ENCODE measurements around the gene SNCAIP. TPM values are rescaled to one million over a fixed set of nuclear protein-coding genes. Genes with fewer than 3 reads are reported as not detected.
"Not testable (repeated sequence)": the region's sequence is repeated elsewhere in the genome, so short reads cannot be mapped to it uniquely, and the experiment has no call there.

The SNCAIP gene
- total and polyA plus RNA-seq, 12 donors: 0.54 to 2.5 (median 1.4) TPM

- no peaks in the 10 kb centered on the region for H3K4me1 ChIP-seq
- TF ChIP-seq, protein P1, sequence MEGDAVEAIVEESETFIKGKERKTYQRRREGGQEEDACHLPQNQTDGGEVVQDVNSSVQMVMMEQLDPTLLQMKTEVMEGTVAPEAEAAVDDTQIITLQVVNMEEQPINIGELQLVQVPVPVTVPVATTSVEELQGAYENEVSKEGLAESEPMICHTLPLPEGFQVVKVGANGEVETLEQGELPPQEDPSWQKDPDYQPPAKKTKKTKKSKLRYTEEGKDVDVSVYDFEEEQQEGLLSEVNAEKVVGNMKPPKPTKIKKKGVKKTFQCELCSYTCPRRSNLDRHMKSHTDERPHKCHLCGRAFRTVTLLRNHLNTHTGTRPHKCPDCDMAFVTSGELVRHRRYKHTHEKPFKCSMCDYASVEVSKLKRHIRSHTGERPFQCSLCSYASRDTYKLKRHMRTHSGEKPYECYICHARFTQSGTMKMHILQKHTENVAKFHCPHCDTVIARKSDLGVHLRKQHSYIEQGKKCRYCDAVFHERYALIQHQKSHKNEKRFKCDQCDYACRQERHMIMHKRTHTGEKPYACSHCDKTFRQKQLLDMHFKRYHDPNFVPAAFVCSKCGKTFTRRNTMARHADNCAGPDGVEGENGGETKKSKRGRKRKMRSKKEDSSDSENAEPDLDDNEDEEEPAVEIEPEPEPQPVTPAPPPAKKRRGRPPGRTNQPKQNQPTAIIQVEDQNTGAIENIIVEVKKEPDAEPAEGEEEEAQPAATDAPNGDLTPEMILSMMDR (IDR thresholded peaks at IDR 0.05): no peak
- intact Hi-C loops (cut with DNase I): no loop called here
- WGBS, 2 donors: 95 to 96% methylated on average over 2 of the region's 3 CpGs
- DNase-seq (no peak), ATAC-seq (no peak)
- no peaks in the 10 kb centered on the region for H3K27me3 ChIP-seq
- H3K4me3 ChIP-seq: no peak overlapping the region
- H3K27ac ChIP-seq: no peak overlapping the region
- H3K36me3 ChIP-seq: no peaks in the 10 kb centered on the region
- no peaks in the 10 kb centered on the region for H3K9me3 ChIP-seq
Observed at GRCh38 chr5:122478741-122479442, 166.9 kb downstream of the SNCAIP start.

DNA sequence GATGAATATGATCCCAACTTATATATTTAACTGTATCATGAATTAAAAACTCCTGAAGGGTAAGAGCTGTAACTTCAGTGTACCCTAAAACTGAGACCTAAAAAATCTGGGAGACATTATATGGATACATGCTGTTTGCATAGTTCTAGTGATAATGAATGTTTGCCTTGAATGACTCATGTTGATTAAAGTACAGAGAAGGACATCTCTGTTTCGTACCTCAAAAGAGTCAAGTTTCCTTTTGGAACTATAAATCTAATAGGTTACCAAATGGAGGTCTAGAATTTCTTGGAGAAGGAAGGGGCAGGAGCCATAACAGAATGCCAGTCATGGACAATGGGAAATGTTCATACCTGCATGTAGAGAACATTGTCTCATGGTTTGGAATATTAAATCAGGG is 168.1 kb downstream of the SNCAIP start:
- WGBS, 2 donors: 66 to 67% methylated on average over 1 of the region's 1 CpG
- H3K4me3 ChIP-seq: no peak overlapping the region
- DNase-seq: no peak
- intact Hi-C loops (cut with DNase I): no loop called here
- H3K27me3 ChIP-seq: no peaks in the 10 kb centered on the region
- TF ChIP-seq, protein P1 (IDR thresholded peaks at IDR 0.05): no peak
- ATAC-seq: no peak
- H3K9me3 ChIP-seq: peaks cover 0 to 6% (median 0%) of the 10 kb centered on the region in 11 donors
- H3K27ac ChIP-seq: no peak overlapping the region
- no peaks in the 10 kb centered on the region for H3K36me3 ChIP-seq
- no peaks in the 10 kb centered on the region for H3K4me1 ChIP-seq

GRCh38 chr5:122484103-122484502 is 172.1 kb downstream of the SNCAIP start:
- DNase-seq: no peak
- no peak for ATAC-seq
- Histone ChIP-seq H3K4me1 (no peaks in the 10 kb centered on the region), H3K4me3 (no peak overlapping the region), H3K27ac (no peak overlapping the region), H3K27me3 (no peaks in the 10 kb centered on the region), H3K36me3 (no peaks in the 10 kb centered on the region), H3K9me3 (peaks cover 0 to 6% (median 0%) of the 10 kb centered on the region in 11 donors)
- TF ChIP-seq, protein P1 (IDR thresholded peaks at IDR 0.05): no peak
- WGBS, 2 donors: 91 to 94% methylated on average over 3 of the region's 3 CpGs
- intact Hi-C loops (cut with DNase I): no loop called here

- Histone ChIP-seq H3K27ac (no peak overlapping the region), H3K36me3 (no peaks in the 10 kb centered on the region), H3K9me3 (peaks cover 0 to 6% (median 0%) of the 10 kb centered on the region in 11 donors), H3K4me1 (no peaks in the 10 kb centered on the region), H3K27me3 (no peaks in the 10 kb centered on the region), H3K4me3 (no peak overlapping the region)
- TF ChIP-seq, protein P1 (IDR thresholded peaks at IDR 0.05): no peak
- 96 to 99% methylated on average over 2 of the region's 2 CpGs for WGBS, 2 donors
- intact Hi-C loops (cut with DNase I): no loop called here
- DNase-seq (no peak), ATAC-seq (no peak)
Observed at GRCh38 chr5:122485226-122485625, 173.2 kb downstream of the SNCAIP start.

DNA sequence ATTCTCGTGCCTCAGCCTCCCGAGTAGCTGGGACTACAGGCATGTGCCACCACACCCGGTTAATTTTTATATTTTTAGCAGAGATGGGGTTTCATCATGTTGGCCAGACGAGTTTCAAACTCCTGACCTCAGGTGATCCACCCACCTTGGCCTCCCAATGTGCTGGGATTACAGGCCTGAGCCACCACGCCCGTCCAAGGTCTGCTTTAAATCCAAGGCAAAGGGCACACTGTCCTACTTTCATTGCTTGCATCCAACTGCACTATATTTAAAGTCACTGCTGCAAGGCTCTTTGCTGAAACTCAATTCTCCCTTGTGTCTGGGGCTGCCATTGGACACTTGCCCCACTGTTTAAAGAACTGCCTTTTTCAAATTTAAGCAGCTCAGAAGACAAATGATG is 174.6 kb downstream of the SNCAIP start:
- H3K4me1 ChIP-seq; H3K36me3 ChIP-seq; H3K9me3 ChIP-seq; H3K4me3 ChIP-seq; H3K27me3 ChIP-seq; ATAC-seq; intact Hi-C loops (cut with DNase I); H3K27ac ChIP-seq; DNase-seq: not testable (repeated sequence)
- 90 to 91% methylated on average over 6 of the region's 6 CpGs for WGBS, 2 donors
